HepG2 (cell line): ENCODE results near the gene DIPK1A. TPM values are rescaled to one million over a fixed set of nuclear protein-coding genes. Genes with fewer than 3 reads are reported as not detected.

Experiments
- BORCS8-MEF2B ChIP-seq: sonication (generic); formaldehyde crosslinking; IDR thresholded peaks from 2 replicates; pipeline ENCODE4 v1.8.0; 2022; ENCODE audit warnings: mild to moderate bottlenecking, missing genetic modification reagents
- DPF2 ChIP-seq: sonication (generic); formaldehyde crosslinking; IDR thresholded peaks from 2 replicates; pipeline ENCODE4 v1.4.0; 2020; ENCODE audit warnings: mild to moderate bottlenecking, low read depth, missing genetic modification reagents, borderline replicate concordance
- ERF ChIP-seq: IDR thresholded peaks from 2 replicates; pipeline ENCODE4 v1.6.1; 2018; ENCODE audit warnings: missing biosample characterization, missing genetic modification reagents
- FOXM1 ChIP-seq: sonication (generic); formaldehyde crosslinking; IDR thresholded peaks from 2 replicates; pipeline ENCODE4 v1.5.0; 2020; ENCODE audit warnings: missing genetic modification reagents
- HES4 ChIP-seq: sonication (generic); formaldehyde crosslinking; IDR thresholded peaks from 2 replicates; pipeline ENCODE4 v1.9.0; 2021; ENCODE audit warnings: mild to moderate bottlenecking, missing genetic modification reagents, borderline replicate concordance
- HMGXB4 ChIP-seq, 2 experiments: sonication (generic) in 1 of 2; formaldehyde crosslinking in 1 of 2; IDR thresholded peaks; 2 replicates each; pipeline versions ENCODE4 v1.4.0 to v1.6.1; 2018 to 2020; ENCODE audit warnings: missing genetic modification reagents in 2 of 2, borderline replicate concordance in 1 of 2, low read depth in 1 of 2, mild to moderate bottlenecking in 1 of 2, missing biosample characterization in 1 of 2
- HNRNPUL1 ChIP-seq: fragments of 200-400 bp; formaldehyde crosslinking; IDR thresholded peaks from 2 replicates; pipeline ENCODE4 v1.6.1; 2017; ENCODE audit warnings: low read depth, mild to moderate bottlenecking, low read length, moderate library complexity
- IKZF4 ChIP-seq: sonication (generic); formaldehyde crosslinking; IDR thresholded peaks from 2 replicates; pipeline ENCODE4 v1.5.1; 2020; ENCODE audit warnings: borderline replicate concordance, mild to moderate bottlenecking, low read depth, missing genetic modification reagents; ENCODE audit errors: not compliant biosample characterization
- KDM2A ChIP-seq: sonication (generic); formaldehyde crosslinking; IDR thresholded peaks from 2 replicates; pipeline ENCODE4 v1.4.0; 2020; ENCODE audit warnings: low read depth, missing genetic modification reagents, borderline replicate concordance
- MLLT10 ChIP-seq: sonication (generic); formaldehyde crosslinking; IDR thresholded peaks from 2 replicates; pipeline ENCODE4 v1.4.0; 2020; ENCODE audit warnings: missing genetic modification reagents
- NONO ChIP-seq, 2 experiments: fragments of 450-650 bp in 1 of 2; sonication (generic) in 1 of 2; formaldehyde crosslinking in 1 of 2; IDR thresholded peaks in 1 of 2; conservative IDR thresholded peaks in 1 of 2; 2 replicates each; pipeline versions ENCODE4 v1.6.1 to v1.8.0; 2017 to 2022; ENCODE audit warnings: mild to moderate bottlenecking in 1 of 2, missing genetic modification reagents in 1 of 2, moderate library complexity in 1 of 2
- POGZ ChIP-seq: sonication (generic); formaldehyde crosslinking; IDR thresholded peaks from 2 replicates; pipeline ENCODE4 v1.4.0; 2020; ENCODE audit warnings: mild to moderate bottlenecking, missing genetic modification reagents
- RBFOX2 ChIP-seq: fragments of 200-400 bp; formaldehyde crosslinking; IDR thresholded peaks from 2 replicates; pipeline ENCODE4 v1.6.1; 2017; ENCODE audit warnings: low read depth, mild to moderate bottlenecking, low read length
- RNF2 ChIP-seq: fragments of 450-650 bp; conservative IDR thresholded peaks from 2 replicates; pipeline ENCODE4 v1.6.1; 2016; ENCODE audit warnings: low read depth
- SP1 ChIP-seq, 2 experiments: fragments of 450-650 bp in 1 of 2; sonication (generic) in 1 of 2; formaldehyde crosslinking in 1 of 2; IDR thresholded peaks; 2 replicates each; pipeline versions ENCODE4 v1.4.0 to v1.6.1; 2016 to 2020; ENCODE audit warnings: missing genetic modification reagents in 1 of 2
- SSRP1 ChIP-seq: IDR thresholded peaks from 2 replicates; pipeline ENCODE4 v1.6.1; 2016; ENCODE audit warnings: control low read depth
- THYN1 ChIP-seq: sonication (generic); formaldehyde crosslinking; IDR thresholded peaks from 2 replicates; pipeline ENCODE4 v1.8.1; 2023; ENCODE audit warnings: low read depth, mild to moderate bottlenecking, moderate library complexity, missing genetic modification reagents, borderline replicate concordance
- ZBTB46 ChIP-seq: sonication (generic); formaldehyde crosslinking; IDR thresholded peaks from 2 replicates; pipeline ENCODE4 v1.4.0; 2020; ENCODE audit warnings: mild to moderate bottlenecking, missing genetic modification reagents, borderline replicate concordance
- ZMAT3 ChIP-seq: sonication (generic); formaldehyde crosslinking; conservative IDR thresholded peaks from 2 replicates; pipeline ENCODE4 v1.7.0; 2021; ENCODE audit warnings: missing genetic modification reagents
- ZNF629 ChIP-seq: sonication (generic); formaldehyde crosslinking; conservative IDR thresholded peaks from 2 replicates; pipeline ENCODE4 v1.5.0; 2020; ENCODE audit warnings: missing genetic modification reagents
- polyA plus RNA-seq, 8 experiments: library from polyadenylated mRNA; depleted of rRNA in 3 of 8; stranded (reverse) in 7 of 8; unstranded in 1 of 8; fragments of >200 nt; fragmentation: Illumina TruSeq in 4 of 8; extraction: Trizol in 4 of 8; gene quantifications; 2 replicates each; pipeline versions ENCODE4 v1.2.1 to v1.2.3, GENCODE V29; 2011 to 2016; ENCODE audit warnings: low read depth in 4 of 8, missing spikeins in 1 of 8, mixed read lengths in 1 of 8; ENCODE audit not compliant: insufficient read depth in 1 of 8
- total RNA-seq, 5 experiments: library from RNA; depleted of rRNA; stranded (reverse); fragments of >200 nt; fragmentation: Illumina TruSeq; extraction: Trizol; gene quantifications; 2 replicates each; pipeline ENCODE4 v1.2.3, GENCODE V29; 2016; ENCODE audit warnings: low read depth in 1 of 5
- TF ChIP-seq, protein P1 (sequence below): sonication (generic); formaldehyde crosslinking; conservative IDR thresholded peaks from 2 replicates; pipeline ENCODE4 v1.4.0; 2020; ENCODE audit warnings: missing genetic modification reagents
- TF ChIP-seq, protein P2 (sequence below): IDR thresholded peaks from 2 replicates; pipeline ENCODE4 v1.6.1; 2018; ENCODE audit warnings: missing genetic modification reagents, mild to moderate bottlenecking, missing compliant biosample characterization

Gene DIPK1A
- total and polyA plus RNA-seq, 2 of the 13 experiments (the other 11 are each of a cell fraction or from before 2014, with no cell fraction given): 8.4 TPM

- TF ChIP-seq FOXM1 (CRISPR knock-in tag) (no peak), POGZ (CRISPR knock-in tag) (peak; percentile 64), RBFOX2 (peak; percentile 55), ZBTB46 (CRISPR knock-in tag) (no peak), HMGXB4 (CRISPR knock-in tag; IDR thresholded peaks at IDR 0.05; ENCODE audit: borderline replicate concordance in 1 of 2, low read depth in 1 of 2) (peak; percentile 6 to 43; a peak in 2 of 4 replicates), HNRNPUL1 (no peak), RNF2 (0 out of 2 replicates have a peak, but pooled peaks have one; percentile 26), SSRP1 (no peak), DPF2 (no peak), BORCS8-MEF2B (peak; percentile 62; the same call in 1 of the 2 replicates), KDM2A (CRISPR knock-in tag) (0 out of 2 replicates have a peak, but pooled peaks have one; percentile 43), NONO (IDR thresholded peaks at IDR 0.05) (no peak), NONO (CRISPR knock-in tag; conservative IDR thresholded peaks at IDR 0.05) (no peak; the same call in 1 of the 2 replicates), SP1 (IDR thresholded peaks at IDR 0.05) (no peak), SP1 (CRISPR knock-in tag; IDR thresholded peaks at IDR 0.05) (0 out of 2 replicates have a peak, but pooled peaks have one; percentile 14), MLLT10 (no peak), THYN1 (CRISPR knock-in tag) (no peak), ERF (CRISPR knock-in tag) (peak; percentile 67; the same call in 1 of the 2 replicates), HES4 (CRISPR knock-in tag) (peak; percentile 68; the same call in 1 of the 2 replicates), IKZF4 (CRISPR knock-in tag) (peak; percentile 16), ZMAT3 (no peak), ZNF629 (CRISPR knock-in tag) (no peak)
- TF ChIP-seq, protein P1, sequence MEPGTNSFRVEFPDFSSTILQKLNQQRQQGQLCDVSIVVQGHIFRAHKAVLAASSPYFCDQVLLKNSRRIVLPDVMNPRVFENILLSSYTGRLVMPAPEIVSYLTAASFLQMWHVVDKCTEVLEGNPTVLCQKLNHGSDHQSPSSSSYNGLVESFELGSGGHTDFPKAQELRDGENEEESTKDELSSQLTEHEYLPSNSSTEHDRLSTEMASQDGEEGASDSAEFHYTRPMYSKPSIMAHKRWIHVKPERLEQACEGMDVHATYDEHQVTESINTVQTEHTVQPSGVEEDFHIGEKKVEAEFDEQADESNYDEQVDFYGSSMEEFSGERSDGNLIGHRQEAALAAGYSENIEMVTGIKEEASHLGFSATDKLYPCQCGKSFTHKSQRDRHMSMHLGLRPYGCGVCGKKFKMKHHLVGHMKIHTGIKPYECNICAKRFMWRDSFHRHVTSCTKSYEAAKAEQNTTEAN: no peak
- TF ChIP-seq, protein P2, sequence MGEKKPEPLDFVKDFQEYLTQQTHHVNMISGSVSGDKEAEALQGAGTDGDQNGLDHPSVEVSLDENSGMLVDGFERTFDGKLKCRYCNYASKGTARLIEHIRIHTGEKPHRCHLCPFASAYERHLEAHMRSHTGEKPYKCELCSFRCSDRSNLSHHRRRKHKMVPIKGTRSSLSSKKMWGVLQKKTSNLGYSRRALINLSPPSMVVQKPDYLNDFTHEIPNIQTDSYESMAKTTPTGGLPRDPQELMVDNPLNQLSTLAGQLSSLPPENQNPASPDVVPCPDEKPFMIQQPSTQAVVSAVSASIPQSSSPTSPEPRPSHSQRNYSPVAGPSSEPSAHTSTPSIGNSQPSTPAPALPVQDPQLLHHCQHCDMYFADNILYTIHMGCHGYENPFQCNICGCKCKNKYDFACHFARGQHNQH: no peak
These were observed at the start of gene DIPK1A (continued) for GRCh38 chr1:92961131-92961895.
